Fibroblast of peridontal ligament (primary cell): ENCODE results near the gene GSAP.
A peak's percentile ranks its signal among the peaks of the same experiment; 100 is the strongest.

ENCODE experiments used
- DNase-seq: peaks from one replicate; pipeline ENCODE4 v3.0.0-alpha.2; 2010; ENCODE audit errors: extremely low read depth

GSAP gene

DNA sequence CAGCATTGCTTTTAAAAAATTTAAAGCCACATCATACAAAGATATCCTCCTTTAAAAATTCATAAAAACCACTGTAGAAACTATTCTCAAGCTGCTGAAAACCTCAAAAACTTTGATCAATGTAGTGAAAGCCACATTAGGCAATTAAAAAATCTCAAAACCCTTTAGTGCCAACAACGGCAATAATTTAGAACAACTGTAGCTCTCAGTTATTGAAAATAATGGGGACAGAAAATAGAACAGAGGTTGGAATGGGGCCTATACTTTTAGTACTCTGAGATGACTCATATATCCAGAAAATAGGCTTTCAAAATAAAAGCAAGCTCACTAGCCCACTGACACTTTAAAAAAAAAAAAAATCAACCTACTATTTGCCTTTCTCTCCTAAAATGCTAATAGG is 87.5 kb downstream of the GSAP start:
- peak; percentile 57 for DNase-seq

DNA sequence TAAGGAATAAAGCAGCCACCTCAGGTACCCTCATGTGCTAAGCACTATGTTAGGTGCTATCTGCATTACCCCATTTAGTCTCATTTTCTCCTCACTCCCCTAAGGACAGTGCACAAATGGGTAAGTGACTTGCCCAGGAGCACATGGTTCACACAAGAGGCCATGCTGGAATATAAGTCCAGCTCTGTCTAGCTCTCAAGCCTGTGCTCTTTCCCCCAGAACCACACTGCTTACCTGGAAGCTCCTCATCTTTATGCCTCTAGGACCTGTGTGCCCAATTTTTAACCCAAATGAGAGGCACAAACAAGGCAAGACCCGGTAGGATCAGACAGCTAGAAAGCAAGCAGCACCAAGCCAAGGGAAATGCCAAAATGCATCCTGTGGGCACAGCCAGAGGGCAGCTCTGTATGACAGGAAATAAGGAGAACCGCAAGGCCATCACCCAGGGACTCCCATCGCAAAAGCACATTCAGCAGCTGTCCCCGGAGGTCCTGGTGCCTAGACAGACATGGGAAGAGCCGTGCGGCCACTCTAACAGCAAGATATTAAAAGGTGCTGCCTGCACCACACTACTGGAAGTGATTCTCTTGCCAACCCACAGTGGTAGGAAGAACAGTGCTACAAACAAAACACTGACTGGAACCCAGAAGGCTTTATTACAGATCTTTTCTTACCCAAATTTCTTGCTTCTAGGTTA is 88.1 kb downstream of the GSAP start:
- DNase-seq = no peak

DNA sequence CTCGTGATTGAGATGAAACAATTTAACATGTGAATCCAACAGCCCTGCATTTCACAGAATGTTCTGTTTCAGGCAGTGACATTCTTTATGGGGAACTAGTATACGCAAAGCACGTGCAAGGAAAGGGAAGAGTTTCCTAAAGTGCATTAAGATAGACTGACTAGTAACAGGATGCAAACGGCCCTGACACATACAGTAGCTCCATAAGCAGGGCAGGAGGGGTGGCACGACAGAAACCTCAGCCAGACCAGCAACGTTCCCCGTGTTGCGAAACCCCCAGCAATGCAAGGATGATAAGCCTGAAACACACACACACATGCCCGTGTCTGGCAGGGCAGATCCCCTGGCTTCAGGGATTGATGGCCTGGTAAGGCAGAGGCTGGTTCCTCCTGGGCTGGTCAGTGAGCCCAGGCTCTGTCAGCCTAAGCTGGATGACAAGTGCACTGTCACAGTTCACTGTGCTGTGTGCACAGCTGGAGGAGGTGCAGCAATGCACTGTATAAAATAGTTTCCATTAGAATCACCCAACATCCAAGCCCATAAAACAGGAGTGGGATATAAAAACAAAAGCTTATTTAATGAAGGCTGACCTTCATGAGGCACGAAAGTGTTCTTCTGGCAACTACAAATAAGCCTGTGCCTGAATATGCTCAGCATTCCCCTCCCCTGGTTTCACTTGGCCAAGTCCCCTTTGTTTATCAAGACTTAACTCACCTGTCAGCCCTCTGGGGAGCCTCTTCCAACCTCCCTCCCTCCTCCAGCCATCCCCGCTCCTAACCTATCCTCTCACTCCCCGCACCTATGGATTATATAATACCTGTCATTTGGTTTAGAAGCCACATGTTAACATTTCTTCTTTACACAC is 88.8 kb downstream of the GSAP start:
- peak; percentile 78 for DNase-seq

DNA sequence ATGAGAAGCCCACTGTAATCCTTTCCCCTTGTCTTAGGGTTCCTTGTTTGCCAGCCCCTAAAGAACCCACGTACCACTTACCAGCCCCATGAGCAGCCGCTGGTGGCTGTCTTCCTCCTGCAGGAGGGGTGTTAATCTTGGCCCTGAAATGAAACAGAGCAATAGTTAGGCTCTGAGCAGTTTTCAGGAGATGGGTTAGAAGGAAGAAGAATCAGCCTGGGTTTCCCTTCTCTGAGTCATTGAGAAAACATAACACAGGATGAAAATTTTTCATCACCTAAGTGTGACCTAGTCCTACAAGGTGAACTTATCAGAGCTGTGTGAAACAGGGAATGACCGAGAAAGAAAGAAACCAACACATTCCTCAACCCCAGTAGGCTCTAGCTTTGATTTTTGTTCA is 90.0 kb downstream of the GSAP start:
- no peak for DNase-seq

DNA sequence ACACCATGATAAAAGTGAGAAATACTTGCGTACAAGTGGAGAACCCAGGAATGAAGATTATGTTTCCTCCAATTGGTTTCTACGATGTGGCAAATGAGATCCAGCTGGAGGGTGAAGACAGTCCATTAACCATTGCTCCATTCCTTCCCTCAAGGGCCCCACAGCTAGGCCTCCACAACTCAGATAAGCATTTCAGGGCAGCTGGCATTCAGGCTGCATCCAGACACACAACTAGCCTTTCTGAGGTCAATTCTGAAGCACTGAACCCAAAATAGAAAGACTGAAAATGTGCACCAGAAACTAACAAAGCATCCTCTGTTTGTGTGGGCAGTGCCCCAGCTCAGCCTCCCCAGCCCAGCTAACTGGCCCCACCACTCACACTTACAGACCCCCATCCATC is 94.8 kb downstream of the GSAP start:
- peak; percentile 83 for DNase-seq

DNA sequence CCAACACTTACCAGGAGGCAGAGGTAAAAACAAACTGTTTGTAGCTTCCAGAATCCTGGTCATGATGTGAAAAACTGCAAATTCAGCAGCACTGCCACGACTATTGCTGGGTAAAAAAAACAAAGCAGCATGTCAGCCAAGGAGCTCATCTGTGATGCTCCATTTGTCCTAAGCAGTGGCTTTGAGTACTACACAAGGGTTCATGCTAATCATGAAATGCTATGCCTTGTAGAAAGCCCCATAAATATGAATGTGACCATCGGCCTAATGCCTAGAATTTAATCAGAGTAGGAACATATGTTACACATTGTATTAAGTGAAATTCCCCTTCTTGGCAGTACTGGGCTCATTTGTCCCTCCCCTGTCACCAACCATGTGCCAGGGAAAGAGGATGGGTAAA is 95.4 kb downstream of the GSAP start:
- DNase-seq = no peak

DNA sequence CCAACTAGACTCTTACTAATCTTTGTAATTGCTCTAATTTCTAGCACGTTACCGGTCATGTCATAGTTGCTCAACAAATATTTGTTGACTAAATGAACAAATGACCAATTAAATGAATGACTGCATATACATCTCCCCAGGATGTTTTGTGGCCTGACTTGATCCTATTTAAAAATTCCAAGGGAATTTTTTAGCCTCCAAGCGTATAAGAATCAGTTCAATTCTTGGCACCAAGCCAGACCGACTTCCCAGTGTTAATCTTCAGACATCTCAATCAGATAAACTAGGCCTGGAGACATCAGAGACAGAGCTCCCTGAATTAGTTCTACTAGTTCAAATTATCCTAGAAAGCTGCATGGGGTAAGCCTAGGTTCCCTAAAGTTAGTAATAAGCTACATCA is 96.0 kb downstream of the GSAP start:
- no peak for DNase-seq

DNA sequence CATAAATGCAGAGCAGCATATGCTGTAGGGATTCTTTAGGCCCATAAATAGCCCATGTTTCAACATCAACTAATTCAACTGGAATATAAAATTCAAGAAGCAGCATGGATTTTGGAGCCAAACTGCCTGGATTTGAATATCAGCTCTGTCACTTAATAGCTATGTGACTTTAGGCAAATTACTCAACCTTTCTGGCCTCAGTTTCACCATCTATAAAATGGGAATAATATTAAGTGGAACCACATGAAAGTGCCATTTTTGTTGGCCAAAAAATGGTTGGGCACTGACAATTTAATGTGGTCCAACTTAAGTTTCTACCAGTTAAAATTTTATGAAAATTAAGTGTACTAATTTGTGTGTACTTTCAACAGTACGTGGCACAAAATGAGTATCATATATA is 98.1 kb downstream of the GSAP start:
- DNase-seq = no peak

DNA sequence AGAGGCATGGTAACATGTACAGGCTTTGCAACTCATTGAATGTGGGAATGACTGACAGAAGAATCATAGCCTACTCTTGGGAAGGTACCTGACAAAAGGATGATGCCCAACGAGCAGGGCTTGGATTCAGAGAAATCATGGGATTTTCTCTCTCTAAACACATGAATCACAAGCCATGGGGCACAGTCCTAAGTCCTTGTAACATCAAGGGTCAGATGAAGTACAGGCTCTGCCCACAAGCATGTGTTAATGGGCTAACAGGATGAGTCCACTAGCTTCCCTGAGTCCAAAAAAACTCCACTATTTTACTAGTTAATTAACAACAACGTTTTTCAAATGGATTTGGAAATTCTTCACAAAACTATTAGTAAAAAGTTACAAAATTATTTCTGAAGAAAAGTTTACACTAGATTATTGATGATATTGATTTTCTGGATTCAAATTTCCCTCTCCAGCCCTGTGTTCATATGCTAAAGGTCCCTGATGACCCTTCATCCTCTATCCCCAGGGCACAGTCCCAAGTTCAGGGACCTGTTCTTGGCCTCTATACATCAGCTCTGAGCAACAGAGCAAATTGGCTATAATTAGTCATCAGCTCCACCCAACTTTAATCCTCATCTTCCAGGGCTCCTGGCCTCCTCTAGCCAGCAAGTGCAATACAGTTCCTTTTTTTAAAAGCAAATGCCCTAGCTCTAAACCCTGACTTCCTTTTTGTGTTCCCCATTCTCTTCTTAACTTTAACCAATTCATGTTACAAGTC is 99.8 kb downstream of the GSAP start:
- no peak for DNase-seq

DNA sequence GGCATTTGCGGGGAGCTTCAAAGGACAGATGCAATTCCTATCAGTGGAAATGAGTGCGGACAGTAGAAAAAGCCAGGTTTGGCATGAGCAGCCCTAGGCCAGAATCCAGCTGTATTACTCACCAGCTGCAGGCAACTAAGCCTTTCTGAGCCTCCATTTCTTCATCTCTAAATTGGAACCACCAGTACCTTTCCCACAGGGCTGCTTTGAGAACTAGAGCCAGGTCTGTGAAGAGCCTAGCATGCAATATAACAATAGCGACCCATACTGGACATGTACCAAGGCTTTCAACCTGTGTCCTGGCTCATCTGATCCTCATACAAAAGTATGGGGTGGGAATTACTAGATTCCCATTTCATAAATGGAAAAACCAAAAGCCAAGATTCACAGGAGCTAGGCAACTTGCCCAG is 101.0 kb downstream of the GSAP start:
- no peak for DNase-seq

DNA sequence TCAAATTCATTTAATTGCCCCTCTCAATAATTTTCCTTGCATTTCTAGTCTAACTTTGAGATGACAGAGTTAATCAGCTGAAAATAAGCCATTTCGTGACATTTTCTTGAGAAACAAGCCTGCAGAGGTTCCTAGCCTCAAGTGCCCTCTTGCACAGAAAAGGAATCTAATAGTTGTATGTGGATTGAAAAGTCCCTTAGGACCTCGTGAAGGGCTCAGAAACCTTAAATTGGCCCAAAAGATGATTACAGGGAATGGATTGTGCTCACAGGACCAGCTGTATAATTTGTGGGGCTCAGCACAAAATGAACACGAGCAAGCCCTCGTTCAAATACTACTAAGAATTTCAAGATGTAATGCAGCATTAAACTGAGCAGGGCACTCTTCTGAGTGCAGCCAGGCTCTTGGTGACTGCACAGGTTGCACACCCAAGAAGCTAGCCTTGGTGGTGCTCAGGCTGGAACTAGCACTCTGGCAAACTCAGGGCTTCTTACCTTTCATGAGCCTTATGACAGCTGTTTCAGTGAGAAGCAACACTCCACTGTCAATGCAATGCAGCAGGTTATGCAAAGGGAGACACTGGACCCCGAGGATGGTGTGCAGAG is 102.2 kb downstream of the GSAP start:
- no peak for DNase-seq

DNA sequence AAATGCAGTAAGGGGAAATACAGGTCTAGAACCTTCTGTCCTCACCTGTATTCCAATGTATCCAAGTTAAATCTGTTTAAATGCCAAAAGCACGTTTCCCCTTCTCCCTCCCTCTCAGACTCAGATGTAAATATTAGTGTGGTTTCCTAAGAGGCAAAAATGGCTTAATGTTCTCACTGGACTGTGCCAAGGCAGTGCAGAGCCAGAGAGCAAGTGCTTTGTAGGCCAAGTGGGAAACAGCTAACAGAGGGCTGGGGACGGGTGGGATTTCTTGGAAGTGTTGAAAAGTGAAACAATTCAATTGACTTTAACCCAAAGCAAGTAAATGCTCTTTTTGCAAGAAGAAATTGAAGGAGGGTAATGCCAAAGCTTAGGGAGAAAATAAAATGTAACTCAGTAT is 103.1 kb downstream of the GSAP start:
- no peak for DNase-seq

DNA sequence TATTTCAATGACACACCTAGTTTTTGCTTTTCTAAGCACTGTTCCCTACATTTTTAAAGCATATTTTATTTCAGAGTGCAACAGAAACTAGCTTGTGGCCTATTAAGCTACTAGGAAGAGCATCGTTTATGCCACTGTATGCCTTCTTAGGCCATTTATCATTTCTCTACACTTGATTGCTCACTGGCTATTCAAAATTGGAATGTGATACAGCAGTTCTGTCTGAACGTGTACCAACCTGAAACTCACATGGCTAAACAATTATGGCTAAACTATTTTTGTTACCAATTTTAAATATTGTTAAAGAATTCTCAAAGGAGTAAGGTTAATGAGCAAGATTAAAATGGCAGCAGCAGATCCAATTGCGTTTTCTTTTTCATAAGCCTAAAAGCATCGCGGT is 105.2 kb downstream of the GSAP start:
- no peak for DNase-seq

DNA sequence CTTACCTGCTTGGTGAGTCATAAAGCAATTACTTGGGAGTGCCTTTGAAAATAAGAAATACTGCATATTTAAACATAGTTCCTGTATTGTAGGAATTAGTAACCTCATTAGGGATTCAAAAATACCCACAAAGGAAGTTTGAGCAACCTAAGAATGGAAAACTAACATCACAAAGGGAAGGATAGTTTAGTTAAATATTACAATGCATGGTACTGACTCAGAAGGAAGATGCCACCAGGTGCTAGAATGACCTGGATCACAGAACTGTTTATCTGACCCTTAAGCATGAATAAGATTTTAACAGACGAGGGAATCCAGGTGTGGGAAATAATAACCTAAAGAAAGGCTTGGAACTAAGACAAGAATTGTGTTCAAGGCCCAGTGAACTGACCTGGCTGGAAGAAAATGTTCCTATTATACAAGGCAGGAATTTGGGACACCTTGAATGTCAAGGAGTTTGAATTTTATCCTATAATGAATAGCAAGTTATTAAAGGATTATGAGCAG is 106.4 kb downstream of the GSAP start:
- DNase-seq = no peak

DNA sequence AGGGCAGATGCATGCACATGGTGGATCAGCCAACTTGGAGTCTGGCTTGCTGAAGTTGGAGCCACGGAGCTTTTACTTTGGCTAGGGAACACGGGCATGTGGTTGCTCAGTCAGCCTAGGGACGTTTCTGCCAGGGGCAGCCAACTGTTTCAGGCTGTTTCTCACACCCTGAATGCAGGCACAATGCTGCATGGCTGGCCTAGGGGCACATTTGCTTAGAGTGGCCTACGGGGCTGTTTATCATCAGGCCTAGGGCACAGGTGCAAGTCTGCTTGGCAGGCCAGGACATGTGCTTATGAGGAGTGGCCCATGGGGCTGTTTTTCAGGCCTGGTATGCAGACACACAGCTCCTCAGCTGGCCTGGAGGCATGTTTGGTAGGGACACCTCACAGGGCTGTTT is 107.4 kb downstream of the GSAP start:
- DNase-seq = no peak

DNA sequence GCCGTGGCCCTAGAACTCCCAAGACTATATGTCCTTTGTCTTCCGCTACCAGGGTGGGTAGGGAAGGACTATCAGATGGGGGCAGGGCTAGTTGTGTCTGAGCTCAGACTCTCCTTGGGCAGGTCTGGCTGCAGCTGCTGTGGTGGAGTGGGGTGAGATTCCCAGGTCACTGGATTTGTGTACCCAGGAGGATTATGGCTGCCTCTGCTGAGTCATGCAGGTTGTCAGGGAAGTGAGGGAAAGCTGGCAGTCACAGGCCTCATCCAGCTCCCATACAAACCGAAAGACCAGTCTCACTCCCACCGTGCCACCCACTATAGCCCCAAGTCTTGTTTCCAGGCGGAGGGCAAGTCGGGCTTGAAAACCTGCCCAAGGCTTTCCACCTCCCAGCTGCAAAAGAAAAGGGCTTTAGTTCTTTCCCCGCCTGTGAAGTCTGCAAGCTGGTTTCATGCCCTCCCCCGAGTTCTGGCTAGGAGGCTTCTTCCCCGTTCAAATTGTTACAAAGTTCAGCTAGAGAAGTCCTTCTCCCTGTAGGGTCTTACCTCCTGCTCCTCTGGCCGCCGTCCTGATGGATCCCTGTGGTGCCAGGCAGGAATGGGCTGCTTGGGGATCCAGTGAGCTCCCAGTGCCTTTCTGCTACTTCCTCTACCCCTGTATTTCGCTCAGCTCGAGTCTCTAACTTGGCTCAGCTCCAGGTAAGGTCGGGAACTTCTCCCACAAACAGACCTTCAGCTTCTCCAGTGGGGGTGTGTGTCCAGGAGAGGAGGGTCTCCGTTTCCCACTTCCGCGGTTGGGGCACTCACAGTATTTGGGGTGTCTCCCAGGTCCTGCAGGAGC is 109.7 kb downstream of the GSAP start:
- DNase-seq = no peak

DNA sequence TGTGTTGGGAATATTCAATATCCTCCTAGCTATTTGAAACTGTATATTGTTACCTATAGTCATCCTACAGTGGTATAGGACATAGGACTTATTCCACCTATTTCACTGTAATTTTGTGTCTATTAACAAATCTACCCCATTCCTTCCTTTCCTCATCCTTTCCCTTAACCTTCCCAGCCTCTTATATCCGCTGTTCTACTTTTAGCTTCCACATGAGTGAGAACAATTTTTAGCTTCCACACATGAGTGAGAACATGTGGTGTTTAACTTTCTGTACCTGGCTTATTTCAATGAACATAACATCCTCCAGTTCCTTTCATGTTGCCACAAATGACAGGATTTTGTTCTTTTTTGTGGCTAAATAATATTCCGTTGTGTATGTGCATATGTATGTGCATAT is 120.6 kb downstream of the GSAP start:
- DNase-seq = no peak

DNA sequence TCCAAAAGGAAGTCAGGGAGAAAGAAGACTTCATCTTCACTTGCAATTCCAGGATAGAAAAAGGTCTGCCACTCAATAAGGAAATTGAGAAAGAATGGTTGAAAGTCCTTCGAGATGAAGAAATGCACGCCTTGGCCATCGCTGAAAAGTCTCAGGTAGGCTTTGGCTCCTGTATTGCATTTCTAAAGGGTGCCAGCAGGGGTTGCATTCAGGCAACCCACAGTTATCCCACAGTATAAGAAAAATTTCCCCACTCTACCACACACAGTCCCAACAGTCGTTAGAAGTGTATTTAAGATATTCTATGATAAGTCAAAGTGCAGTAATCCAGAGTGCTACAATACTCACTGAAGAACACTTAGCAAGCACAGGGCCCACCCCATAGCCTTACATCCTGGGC is 123.1 kb downstream of the GSAP start:
- DNase-seq = no peak

DNA sequence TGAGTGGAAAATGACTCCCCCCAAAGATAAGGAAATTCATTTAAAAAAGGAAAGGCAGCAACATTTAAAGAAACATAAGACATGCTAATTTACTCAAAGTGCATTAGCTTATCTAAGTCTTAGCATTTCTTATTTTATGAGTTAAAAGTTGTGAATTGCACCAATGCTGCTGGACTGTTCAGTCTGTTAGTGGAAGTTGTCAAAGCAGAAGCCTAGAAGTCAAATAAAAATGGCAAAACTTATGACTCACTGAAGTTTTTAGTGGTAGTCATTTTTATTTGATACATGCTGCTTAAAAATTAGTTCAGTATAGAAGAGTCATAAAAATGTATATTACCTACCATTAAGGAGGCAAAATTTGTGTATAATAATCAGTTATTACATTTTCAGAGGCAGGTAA is 125.7 kb downstream of the GSAP start:
- DNase-seq = no peak

DNA sequence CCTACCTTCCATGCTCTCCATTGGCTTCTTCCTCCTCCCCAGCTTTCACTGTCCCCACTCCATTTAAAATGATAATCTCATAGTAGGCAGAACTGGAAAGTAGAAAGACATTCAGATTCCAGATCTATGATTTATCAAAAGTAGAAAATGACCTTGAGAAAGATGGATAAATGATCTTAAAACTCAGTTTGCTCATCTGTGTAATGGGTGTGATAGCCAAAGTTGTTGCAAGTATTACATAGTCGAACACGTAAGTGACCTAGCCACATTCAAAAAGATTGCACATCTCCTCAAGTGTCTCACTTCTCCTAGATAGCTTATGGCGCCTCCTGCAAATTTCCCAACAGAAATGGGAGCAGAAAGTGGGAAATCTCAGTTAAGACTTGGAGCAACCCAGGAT is 126.8 kb downstream of the GSAP start:
- DNase-seq = no peak

DNA sequence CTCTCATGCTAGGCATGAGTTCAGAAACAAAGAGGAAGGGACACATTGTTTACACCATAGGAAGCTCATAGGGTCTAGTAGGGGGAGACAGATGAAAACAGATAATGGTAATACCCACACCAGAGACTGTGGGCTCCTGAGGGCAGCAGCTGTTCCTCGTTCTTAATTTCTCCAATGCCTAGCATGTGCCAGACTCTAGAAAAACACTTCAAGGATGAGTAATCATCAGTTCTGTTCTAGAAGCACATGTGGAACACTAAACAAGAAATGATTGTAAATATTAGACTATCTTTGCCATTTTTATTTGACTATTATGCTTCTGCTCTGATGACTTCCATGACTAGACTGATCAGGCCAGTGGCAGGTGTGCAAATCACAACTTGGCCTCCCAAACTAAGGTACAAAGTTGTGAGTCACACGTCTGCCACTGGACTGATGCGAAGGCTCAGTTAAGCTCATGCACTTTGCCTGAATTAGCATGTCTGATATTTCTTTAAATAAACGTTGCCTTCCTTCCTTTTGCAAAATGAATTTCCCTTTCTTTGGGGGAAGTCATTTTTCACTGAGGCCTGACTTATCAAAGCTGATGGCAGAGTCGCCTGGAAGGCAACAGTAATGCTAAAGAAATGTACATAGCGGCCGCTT is 127.4 kb downstream of the GSAP start:
- DNase-seq = no peak
